ENCODE measurements around the gene RPL7A.

GRCh38 chr9:133369933-133370332, 21.9 kb downstream of the RPL7A start:
- TF ChIP-seq CTCF (IDR thresholded peaks at IDR 0.05): no peak
- no peak for TF ChIP-seq POLR2A (IDR thresholded peaks at IDR 0.05)
- no peak for TF ChIP-seq EP300 (IDR thresholded peaks at IDR 0.05)
